K562 treated with DMSO at 1 percent for 12 hours (cell line): Measurements from ENCODE around the gene TRUB2. TPM values are rescaled to one million over a fixed set of nuclear protein-coding genes. Genes with fewer than 3 reads are reported as not detected.

Experiments used
- total RNA-seq: library from RNA; unstranded; fragments of 300-600 nt; gene quantifications from 2 replicates; pipeline ENCODE4 v1.2.3, GENCODE V29; 2022; ENCODE audit not compliant: insufficient read depth

TRUB2 gene, protein sequence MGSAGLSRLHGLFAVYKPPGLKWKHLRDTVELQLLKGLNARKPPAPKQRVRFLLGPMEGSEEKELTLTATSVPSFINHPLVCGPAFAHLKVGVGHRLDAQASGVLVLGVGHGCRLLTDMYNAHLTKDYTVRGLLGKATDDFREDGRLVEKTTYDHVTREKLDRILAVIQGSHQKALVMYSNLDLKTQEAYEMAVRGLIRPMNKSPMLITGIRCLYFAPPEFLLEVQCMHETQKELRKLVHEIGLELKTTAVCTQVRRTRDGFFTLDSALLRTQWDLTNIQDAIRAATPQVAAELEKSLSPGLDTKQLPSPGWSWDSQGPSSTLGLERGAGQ
- total RNA-seq: 32.1 and 33.5 TPM in 2 replicates

DNA sequence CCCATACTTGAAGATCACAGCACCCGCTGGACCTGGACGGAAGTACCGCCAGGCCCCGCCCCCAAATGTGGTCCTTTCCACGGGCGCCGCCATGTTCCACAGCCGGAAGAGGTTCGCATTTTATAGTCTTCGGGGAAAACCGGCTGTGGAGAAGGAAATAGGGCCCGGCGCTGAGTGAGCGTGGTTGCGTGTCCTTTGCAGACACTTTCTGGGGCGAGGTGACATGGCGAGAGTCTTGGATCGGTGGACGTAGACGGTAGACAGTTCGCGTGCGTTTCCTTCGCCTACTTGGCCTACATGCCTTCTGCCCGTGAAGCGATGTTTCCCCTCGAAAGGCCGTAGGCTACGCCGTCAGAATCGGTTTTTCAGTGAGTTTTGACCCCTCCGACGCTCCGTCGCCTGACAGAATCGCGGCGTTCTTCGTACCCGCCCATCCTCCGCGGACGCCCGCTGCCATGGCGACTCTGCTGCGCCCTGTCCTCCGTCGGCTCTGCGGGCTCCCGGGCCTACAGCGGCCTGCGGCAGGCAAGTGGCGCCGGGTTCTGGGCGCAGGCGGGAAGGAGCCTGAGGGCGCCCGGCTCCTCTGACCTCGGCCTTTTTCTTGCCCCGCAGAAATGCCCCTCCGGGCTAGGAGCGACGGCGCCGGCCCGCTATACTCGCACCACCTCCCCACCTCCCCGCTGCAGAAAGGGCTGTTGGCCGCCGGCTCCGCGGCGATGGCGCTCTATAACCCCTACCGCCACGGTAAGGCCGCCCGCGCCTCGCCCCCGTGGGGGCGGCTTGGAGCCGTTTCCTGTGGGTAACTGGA, at the start of gene TRUB2, which contains the start of gene COQ4:
Gene TRUB2, minus strand, starts transcription at position 44 of the 808 bp plus-strand sequence. Its CDS starts 39 bp downstream, at position 5.
Gene COQ4, plus strand, starts transcription at position 436 of the 808 bp plus-strand sequence. Its CDS starts 20 bp downstream, at position 456.

DNA sequence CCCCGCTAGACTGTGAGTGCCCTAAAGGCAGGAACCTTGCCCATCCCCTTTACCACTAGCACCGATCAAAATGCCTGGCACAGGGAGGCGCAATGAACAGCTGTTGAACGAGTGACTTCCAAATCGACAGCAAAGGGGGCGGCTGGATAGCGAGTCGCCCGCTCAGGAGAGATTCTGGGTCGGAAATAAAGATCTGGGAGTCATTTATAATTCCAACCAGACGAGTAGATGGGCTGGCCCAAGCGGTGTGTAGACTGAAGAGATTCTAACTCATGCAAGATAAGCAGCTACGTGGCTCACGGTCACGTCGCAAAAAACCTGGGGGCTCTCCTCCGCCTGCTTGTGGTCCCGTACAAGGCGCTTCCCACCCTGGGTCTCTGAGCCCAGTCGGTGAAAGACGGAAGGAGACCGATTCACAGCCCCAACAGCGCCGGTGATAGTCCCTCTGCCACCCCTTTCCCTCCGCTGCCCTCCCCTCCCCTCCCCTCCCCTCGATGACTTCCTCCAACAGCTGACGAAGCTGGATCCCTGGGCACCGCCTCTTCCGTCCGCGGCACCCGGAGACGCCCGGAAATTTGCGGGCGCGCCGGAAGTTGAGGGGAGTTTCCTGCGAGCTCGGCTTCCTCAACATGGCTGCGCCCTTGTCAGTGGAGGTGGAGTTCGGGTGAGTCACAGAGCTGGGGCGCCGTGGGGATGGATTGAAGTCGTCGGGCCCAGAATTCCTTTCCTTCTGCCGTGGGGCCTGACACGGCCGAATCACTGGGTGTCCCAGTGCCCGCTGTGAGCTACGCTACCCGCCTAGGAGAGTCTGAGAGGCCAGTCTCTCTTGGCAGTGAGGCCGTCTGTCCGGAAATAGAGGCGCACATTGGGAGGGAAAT, 48.7 kb upstream of the TRUB2 start, which contains the start of gene URM1:
Gene URM1, plus strand, starts transcription at position 623 of the 878 bp plus-strand sequence. Its CDS starts 7 bp downstream, at position 630.

DNA sequence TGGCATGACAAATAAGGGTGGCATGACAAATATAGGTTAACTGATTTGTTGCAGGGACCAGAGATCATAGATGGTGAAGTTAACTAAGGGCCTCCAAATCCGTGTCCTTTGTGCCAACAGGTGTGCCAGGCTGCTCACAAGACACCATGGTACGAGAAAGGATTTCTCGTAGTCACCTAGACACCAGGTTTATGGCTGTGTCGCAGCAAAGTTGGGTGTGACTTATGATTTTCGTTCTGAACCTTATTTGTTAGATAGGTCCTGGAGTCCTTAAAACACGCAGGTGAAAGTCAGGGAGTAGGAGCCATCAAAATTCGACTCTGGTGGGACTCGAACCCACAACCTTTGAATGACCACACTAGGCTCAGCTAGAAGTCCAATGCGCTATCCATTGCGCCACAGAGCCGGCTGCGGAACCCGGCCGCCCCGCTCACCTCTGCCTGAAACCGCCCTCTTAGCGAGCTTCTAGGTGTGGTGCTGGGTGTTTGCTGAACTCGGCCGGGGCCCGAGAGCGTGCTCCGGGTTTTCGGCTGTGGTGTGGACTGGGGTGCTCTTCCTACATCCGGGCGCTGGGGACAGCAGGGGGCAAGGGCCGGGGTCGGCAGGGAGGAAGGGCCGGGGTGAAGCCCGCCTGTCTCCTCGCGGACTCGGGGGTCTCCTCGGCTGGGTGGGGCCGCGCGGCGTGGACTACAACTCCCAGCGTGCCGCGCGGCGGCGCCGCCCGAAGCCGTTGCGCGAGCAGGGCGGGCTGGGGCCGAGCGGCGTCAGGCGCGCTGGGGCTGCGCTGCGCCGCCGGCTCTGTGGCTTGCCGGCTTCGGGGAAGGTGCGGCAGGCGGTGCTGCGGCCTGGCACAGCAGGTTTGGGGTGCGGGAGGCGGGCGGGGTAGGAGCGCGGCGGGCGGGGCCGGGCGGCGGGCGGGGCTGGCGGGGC, 17.8 kb upstream of the TRUB2 start, which contains the start of gene SLC27A4:
Gene SLC27A4, plus strand, starts transcription at position 767 of the 930 bp plus-strand sequence. CDS start 2,606 bp downstream, outside the sequence.

DNA sequence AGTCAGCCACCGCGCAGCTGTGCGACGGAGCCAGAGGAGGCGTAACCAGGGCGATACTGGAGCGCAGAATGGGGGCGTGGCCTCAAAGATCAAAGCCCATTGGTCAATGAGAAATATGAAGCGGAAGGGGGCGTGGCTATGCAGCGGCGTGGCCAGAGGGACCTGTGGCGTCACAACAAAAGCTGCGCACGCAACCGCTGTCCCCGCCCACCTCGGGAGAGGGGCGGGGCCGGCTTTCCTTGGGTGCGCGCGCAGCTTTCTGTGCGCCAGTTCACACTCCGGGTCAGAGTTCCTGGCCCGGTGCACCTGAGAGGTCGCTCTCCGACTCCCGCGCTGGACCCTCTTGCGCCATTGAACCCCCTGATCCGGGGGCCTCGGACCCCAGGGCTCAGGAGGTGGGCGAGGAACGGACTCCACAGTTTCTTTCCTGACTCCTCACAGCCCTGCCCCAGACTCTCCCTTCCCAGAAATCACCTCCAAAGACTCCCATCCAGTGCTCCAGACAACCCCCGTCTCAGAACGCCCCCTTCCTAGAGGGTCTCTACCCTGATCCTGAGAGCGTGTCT, 46.2 kb downstream of the TRUB2 start, which contains the start of gene SWI5:
Gene SWI5, plus strand, starts transcription at position 269 of the 566 bp plus-strand sequence.

DNA sequence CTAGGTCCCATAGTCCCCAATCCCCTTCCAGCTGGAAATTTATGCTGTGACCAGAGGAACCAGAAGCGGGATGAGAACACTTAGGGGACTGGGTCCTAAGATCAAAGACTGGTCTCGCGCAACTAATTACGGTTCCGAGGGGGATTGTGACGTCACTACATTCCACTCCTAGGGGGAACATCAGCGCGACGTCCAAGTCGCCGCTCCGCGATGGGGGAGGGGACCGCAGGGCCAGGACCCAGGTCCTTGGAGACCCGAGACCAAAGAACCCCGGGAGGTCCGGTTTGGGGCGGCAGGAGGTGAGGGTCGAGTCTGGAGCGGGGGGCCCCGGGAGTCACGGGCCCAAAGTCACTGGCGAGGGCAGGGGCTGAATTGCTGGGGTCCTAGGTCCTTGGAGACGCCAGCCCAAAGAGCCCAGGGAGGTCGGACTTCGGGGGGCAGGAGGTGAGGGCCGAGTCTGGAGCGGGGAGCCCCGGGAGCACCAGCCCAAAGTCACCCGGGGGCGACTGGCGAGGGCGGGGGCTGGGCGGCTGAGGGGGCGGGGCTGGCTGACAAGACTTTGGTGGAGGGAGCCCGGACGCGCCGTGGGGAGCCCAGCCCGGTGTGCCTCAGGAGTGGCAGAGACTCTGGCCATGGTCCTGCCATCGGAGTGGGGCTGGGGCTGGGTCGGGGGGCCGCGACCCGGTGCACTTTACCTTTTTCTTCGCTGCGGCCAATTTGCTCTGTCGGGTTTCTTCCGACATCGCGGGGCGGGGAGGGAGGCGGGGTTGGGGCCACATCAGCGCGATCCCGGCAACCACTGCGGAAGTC, 46.8 kb downstream of the TRUB2 start, which contains the start of gene GOLGA2:
Gene GOLGA2, minus strand, starts transcription at position 810 of the 810 bp plus-strand sequence. Its CDS starts 31 bp downstream, at position 779.

Other genes with a start within 250 kb of the TRUB2 start
- gene PTGES2, start 194.7 kb downstream of the TRUB2 start, total RNA-seq: 40.1 and 46.2 TPM in 2 replicates
- gene LCN2, start 173.0 kb downstream of the TRUB2 start, total RNA-seq: not detected in 2 replicates
- 353 and 489 TPM in 2 replicates for gene BBLN, start 162.2 kb downstream of the TRUB2 start, total RNA-seq
- 280 and 443 TPM in 2 replicates for gene CIZ1, start 130.9 kb downstream of the TRUB2 start, total RNA-seq
- 15.4 and 46.4 TPM in 2 replicates for gene DNM1, start 119.1 kb downstream of the TRUB2 start, total RNA-seq
- gene GOLGA2, start 46.4 kb downstream of the TRUB2 start, total RNA-seq: 63.8 and 131 TPM in 2 replicates
- 143 and 182 TPM in 2 replicates for gene SWI5, start 46.2 kb downstream of the TRUB2 start, total RNA-seq
- 120 and 127 TPM in 2 replicates for gene COQ4, start 392 bp upstream of the TRUB2 start, total RNA-seq
- gene SLC27A4, start 18.1 kb upstream of the TRUB2 start, total RNA-seq: 16.0 and 24.8 TPM in 2 replicates
- 44.2 and 44.6 TPM in 2 replicates for gene URM1, start 48.9 kb upstream of the TRUB2 start, total RNA-seq
- gene CERCAM, start 98.4 kb upstream of the TRUB2 start, total RNA-seq: 25.4 and 31.5 TPM in 2 replicates
- 23.9 and 63.3 TPM in 2 replicates for gene ODF2, start 133.6 kb upstream of the TRUB2 start, total RNA-seq
- gene GLE1, start 182.3 kb upstream of the TRUB2 start, total RNA-seq: 23.6 and 45.0 TPM in 2 replicates
- gene SPTAN1, start 230.1 kb upstream of the TRUB2 start, total RNA-seq: 32.7 and 58.2 TPM in 2 replicates